ENCODE results near the gene CNEP1R1. TPM values are rescaled to one million over a fixed set of nuclear protein-coding genes. Genes with fewer than 3 reads are reported as not detected.

The CNEP1R1 gene
- total RNA-seq, 1 experiment from 2014 or later: 13.8 TPM

DNA sequence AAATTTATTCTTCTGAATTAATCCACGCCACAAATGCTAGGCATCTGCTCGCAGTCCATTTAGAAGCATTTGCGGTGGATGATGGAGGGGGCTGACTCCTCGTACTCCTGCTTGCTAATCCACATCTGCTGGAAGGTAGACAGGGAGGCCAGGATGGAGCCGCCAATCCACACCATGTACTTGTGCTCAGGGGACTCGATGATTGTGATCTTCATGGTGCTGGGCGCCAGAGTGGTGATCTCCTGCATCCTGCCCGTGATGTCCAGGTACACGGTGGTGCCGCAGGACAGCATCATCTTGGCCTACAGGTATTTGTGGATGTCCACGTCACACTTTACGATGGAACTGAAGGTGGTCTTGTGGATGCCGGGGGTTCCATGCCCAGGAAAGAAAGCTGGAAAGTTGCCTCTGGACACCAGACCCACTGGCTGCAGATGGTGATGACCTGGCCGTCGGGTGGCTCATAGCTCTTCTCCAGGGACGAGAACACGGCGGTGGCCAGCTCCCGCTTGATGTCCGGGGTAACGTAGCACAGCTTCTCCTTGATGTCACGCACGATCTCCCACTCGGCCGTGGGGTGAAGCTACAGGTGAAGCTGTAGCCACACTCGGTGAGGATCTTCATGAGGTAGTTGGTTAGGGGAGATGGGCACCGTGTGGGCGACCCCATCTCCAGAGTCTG is 33.2 kb downstream of the CNEP1R1 start:
- ATAC-seq: no peak
- CTCF ChIA-PET: no interaction called here

DNA sequence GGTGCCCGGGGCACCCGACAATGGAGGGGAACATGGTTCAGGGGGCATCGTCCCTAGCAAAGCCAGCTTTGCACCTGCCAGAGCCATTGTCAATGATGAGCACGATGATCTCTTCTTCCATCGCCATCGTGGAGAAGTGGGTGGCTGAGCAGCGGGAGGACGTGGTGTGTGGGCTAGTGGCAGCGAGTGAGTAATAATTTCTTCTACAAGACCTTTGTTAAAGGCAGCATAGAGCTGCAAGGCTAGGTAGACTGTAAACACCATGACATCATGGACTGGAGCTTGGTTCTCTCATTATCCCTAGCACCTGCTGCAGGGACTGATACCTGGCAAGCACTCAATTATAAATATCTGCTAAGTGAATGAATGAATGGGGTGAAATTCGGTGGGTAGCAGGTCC is 34.1 kb downstream of the CNEP1R1 start:
- CTCF ChIA-PET: interaction anchor here (1.1 kb wide), 1 partner anchor 34 kb away, joined by 4 read pairs; the partner anchor contains the start of gene CNEP1R1
- Mint-ChIP-seq H3K36me3 (peaks cover 4% of the 10 kb centered on the region), H3K27me3 (ENCODE audit: low read depth) (peaks cover 4% of the 10 kb centered on the region), H3K27ac (no peak overlapping the region), H3K4me3 (no peak overlapping the region), H3K4me1 (no peaks in the 10 kb centered on the region), H3K9me3 (peaks cover 19% of the 10 kb centered on the region)
- no peak for DNase-seq (ENCODE audit: low spot score)
- no peak for ATAC-seq
- POLR2A ChIA-PET: no interaction called here
- no peak for TF ChIP-seq ZNF317 (CRISPR knock-in tag; IDR thresholded peaks at IDR 0.05; ENCODE audit: borderline replicate concordance, low read depth)
- TF ChIP-seq, protein P1, sequence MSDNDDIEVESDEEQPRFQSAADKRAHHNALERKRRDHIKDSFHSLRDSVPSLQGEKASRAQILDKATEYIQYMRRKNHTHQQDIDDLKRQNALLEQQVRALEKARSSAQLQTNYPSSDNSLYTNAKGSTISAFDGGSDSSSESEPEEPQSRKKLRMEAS (CRISPR knock-in tag; IDR thresholded peaks at IDR 0.05): no peak
- no peak for TF ChIP-seq KAT7 (CRISPR knock-in tag; IDR thresholded peaks at IDR 0.05; ENCODE audit: borderline replicate concordance)
- TF ChIP-seq, protein P2, sequence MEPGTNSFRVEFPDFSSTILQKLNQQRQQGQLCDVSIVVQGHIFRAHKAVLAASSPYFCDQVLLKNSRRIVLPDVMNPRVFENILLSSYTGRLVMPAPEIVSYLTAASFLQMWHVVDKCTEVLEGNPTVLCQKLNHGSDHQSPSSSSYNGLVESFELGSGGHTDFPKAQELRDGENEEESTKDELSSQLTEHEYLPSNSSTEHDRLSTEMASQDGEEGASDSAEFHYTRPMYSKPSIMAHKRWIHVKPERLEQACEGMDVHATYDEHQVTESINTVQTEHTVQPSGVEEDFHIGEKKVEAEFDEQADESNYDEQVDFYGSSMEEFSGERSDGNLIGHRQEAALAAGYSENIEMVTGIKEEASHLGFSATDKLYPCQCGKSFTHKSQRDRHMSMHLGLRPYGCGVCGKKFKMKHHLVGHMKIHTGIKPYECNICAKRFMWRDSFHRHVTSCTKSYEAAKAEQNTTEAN (CRISPR knock-in tag; IDR thresholded peaks at IDR 0.05): no peak
- TF ChIP-seq, protein P3, sequence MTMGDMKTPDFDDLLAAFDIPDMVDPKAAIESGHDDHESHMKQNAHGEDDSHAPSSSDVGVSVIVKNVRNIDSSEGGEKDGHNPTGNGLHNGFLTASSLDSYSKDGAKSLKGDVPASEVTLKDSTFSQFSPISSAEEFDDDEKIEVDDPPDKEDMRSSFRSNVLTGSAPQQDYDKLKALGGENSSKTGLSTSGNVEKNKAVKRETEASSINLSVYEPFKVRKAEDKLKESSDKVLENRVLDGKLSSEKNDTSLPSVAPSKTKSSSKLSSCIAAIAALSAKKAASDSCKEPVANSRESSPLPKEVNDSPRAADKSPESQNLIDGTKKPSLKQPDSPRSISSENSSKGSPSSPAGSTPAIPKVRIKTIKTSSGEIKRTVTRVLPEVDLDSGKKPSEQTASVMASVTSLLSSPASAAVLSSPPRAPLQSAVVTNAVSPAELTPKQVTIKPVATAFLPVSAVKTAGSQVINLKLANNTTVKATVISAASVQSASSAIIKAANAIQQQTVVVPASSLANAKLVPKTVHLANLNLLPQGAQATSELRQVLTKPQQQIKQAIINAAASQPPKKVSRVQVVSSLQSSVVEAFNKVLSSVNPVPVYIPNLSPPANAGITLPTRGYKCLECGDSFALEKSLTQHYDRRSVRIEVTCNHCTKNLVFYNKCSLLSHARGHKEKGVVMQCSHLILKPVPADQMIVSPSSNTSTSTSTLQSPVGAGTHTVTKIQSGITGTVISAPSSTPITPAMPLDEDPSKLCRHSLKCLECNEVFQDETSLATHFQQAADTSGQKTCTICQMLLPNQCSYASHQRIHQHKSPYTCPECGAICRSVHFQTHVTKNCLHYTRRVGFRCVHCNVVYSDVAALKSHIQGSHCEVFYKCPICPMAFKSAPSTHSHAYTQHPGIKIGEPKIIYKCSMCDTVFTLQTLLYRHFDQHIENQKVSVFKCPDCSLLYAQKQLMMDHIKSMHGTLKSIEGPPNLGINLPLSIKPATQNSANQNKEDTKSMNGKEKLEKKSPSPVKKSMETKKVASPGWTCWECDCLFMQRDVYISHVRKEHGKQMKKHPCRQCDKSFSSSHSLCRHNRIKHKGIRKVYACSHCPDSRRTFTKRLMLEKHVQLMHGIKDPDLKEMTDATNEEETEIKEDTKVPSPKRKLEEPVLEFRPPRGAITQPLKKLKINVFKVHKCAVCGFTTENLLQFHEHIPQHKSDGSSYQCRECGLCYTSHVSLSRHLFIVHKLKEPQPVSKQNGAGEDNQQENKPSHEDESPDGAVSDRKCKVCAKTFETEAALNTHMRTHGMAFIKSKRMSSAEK (CRISPR knock-in tag; IDR thresholded peaks at IDR 0.05; ENCODE audit: borderline replicate concordance): no peak
- TF ChIP-seq, protein P4, sequence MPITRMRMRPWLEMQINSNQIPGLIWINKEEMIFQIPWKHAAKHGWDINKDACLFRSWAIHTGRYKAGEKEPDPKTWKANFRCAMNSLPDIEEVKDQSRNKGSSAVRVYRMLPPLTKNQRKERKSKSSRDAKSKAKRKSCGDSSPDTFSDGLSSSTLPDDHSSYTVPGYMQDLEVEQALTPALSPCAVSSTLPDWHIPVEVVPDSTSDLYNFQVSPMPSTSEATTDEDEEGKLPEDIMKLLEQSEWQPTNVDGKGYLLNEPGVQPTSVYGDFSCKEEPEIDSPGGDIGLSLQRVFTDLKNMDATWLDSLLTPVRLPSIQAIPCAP (CRISPR knock-in tag; IDR thresholded peaks at IDR 0.05): no peak
- no peak for TF ChIP-seq NR1H2 (CRISPR knock-in tag; IDR thresholded peaks at IDR 0.05)
- TF ChIP-seq GABPB1 (CRISPR knock-in tag; IDR thresholded peaks at IDR 0.05): no peak
- TF ChIP-seq ZNF263 (CRISPR knock-in tag; IDR thresholded peaks at IDR 0.05; ENCODE audit: low read depth): no peak

More for the DNA sequence above, 33.2 kb downstream of the CNEP1R1 start:
- Mint-ChIP-seq H3K27ac (no peak overlapping the region), H3K36me3 (peaks cover 4% of the 10 kb centered on the region), H3K4me3 (no peak overlapping the region), H3K4me1 (no peaks in the 10 kb centered on the region), H3K9me3 (peaks cover 19% of the 10 kb centered on the region), H3K27me3 (ENCODE audit: low read depth) (peaks cover 4% of the 10 kb centered on the region)
- no peak for DNase-seq (ENCODE audit: low spot score)
- TF ChIP-seq, protein P5, sequence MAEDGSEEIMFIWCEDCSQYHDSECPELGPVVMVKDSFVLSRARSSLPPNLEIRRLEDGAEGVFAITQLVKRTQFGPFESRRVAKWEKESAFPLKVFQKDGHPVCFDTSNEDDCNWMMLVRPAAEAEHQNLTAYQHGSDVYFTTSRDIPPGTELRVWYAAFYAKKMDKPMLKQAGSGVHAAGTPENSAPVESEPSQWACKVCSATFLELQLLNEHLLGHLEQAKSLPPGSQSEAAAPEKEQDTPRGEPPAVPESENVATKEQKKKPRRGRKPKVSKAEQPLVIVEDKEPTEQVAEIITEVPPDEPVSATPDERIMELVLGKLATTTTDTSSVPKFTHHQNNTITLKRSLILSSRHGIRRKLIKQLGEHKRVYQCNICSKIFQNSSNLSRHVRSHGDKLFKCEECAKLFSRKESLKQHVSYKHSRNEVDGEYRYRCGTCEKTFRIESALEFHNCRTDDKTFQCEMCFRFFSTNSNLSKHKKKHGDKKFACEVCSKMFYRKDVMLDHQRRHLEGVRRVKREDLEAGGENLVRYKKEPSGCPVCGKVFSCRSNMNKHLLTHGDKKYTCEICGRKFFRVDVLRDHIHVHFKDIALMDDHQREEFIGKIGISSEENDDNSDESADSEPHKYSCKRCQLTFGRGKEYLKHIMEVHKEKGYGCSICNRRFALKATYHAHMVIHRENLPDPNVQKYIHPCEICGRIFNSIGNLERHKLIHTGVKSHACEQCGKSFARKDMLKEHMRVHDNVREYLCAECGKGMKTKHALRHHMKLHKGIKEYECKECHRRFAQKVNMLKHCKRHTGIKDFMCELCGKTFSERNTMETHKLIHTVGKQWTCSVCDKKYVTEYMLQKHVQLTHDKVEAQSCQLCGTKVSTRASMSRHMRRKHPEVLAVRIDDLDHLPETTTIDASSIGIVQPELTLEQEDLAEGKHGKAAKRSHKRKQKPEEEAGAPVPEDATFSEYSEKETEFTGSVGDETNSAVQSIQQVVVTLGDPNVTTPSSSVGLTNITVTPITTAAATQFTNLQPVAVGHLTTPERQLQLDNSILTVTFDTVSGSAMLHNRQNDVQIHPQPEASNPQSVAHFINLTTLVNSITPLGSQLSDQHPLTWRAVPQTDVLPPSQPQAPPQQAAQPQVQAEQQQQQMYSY (CRISPR knock-in tag; IDR thresholded peaks at IDR 0.05): no peak
- TF ChIP-seq ZNF416 (CRISPR knock-in tag; IDR thresholded peaks at IDR 0.05) (no peak), NR1H2 (CRISPR knock-in tag; IDR thresholded peaks at IDR 0.05) (no peak), OVOL2 (CRISPR knock-in tag; IDR thresholded peaks at IDR 0.05; ENCODE audit: borderline replicate concordance) (no peak), GTF2I (CRISPR knock-in tag; conservative IDR thresholded peaks at IDR 0.05) (no peak)
- TF ChIP-seq, protein P6, sequence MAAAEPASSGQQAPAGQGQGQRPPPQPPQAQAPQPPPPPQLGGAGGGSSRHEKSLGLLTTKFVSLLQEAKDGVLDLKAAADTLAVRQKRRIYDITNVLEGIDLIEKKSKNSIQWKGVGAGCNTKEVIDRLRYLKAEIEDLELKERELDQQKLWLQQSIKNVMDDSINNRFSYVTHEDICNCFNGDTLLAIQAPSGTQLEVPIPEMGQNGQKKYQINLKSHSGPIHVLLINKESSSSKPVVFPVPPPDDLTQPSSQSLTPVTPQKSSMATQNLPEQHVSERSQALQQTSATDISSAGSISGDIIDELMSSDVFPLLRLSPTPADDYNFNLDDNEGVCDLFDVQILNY (CRISPR knock-in tag; IDR thresholded peaks at IDR 0.05): no peak
- TF ChIP-seq, protein P7, sequence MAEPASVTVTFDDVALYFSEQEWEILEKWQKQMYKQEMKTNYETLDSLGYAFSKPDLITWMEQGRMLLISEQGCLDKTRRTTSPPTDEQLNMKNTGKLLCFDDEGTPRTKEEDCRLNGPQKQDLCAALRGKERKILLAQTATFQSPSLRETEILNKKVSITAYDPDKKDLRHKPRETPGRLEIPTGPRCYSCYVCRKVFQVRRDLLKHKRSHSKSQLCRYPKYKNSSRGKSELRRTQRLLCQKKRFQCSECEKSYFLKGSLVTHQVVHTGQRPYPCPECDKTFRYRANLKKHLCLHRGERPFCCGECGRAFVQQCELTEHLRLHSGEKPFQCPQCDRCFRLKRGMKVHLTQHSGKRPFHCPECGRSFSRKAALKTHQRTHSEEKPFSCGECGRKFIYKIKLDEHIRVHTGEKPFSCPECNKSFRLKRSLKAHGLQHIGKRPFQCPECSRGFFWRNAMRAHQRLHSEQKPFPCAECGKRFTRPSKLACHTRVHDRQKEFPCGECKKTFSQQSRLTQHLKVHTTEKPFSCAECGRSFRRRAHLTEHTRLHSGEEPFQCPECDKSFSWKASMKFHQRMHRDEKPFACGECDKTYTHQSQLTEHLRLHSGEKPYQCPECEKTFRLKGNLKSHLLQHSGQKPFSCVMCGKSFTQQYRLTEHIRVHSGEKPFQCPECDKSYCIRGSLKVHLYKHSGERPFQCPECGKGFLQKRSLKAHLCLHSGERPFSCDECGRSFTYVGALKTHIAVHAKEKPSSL (CRISPR knock-in tag; conservative IDR thresholded peaks at IDR 0.05): no peak
- POLR2A ChIA-PET: interaction anchor here (0.6 kb wide), 1 partner anchor 20 kb away, joined by 4 read pairs; no protein-coding TSS in a partner anchor

All from WTC11 (cell line).